GM23338 (cell line): Measurements from ENCODE around the gene DMD. TPM values are rescaled to one million over a fixed set of nuclear protein-coding genes. Genes with fewer than 3 reads are reported as not detected.

Experiments
- ATAC-seq: fragments of 200-7000 bp; cut with Tn5 transposase; 3 replicates; pipeline ENCODE4 v1.9.1; 2020
- DNase-seq: peaks from one replicate; pipeline ENCODE4 v3.0.0-alpha.2; 2015; ENCODE audit warnings: low spot score
- H2AFZ ChIP-seq: fragments of 200-600 bp; sonication (generic); 2 replicates; pipeline ENCODE4 v1.8.0; 2016; ENCODE audit warnings: antibody characterized with exemption, mild to moderate bottlenecking, moderate library complexity
- H3F3A ChIP-seq: fragments of 200-600 bp; sonication (generic); replicated peaks from 2 replicates; pipeline ENCODE4 v1.8.0; 2017; ENCODE audit warnings: antibody characterized with exemption, mixed run types, low read depth
- H3K27ac ChIP-seq: fragments of 200-600 bp; sonication (generic); 2 replicates; pipeline ENCODE4 v1.6.1; 2016; ENCODE audit warnings: low read depth
- H3K27me3 ChIP-seq: fragments of 200-600 bp; sonication (generic); 2 replicates; pipeline ENCODE4 v1.8.0; 2016; ENCODE audit warnings: mild to moderate bottlenecking, mixed run types, moderate library complexity; ENCODE audit not compliant: insufficient read depth
- H3K36me3 ChIP-seq: fragments of 200-600 bp; sonication (generic); 2 replicates; pipeline ENCODE4 v1.8.0; 2016; ENCODE audit warnings: mild to moderate bottlenecking; ENCODE audit not compliant: insufficient read depth
- H3K4me1 ChIP-seq: fragments of 200-600 bp; sonication (generic); 2 replicates; pipeline ENCODE4 v1.8.0; 2016; ENCODE audit warnings: mild to moderate bottlenecking, moderate library complexity; ENCODE audit not compliant: insufficient read depth
- H3K4me2 ChIP-seq: fragments of 200-600 bp; sonication (generic); 2 replicates; pipeline ENCODE4 v1.7.1; 2017; ENCODE audit warnings: mixed run types
- H3K4me3 ChIP-seq: fragments of 200-600 bp; sonication (generic); 2 replicates; pipeline ENCODE4 v1.6.1; 2016; ENCODE audit warnings: mixed run types
- H3K79me2 ChIP-seq: fragments of 200-600 bp; sonication (generic); replicated peaks from 2 replicates; pipeline ENCODE4 v1.8.0; 2017; ENCODE audit warnings: mild to moderate bottlenecking; ENCODE audit not compliant: insufficient read depth
- H3K9me2 ChIP-seq: fragments of 200-600 bp; sonication (generic); 2 replicates; pipeline ENCODE4 v1.8.0; 2017; ENCODE audit not compliant: insufficient read depth
- H4K20me1 ChIP-seq: fragments of 200-600 bp; sonication (generic); replicated peaks from 2 replicates; pipeline ENCODE4 v1.8.0; 2017; ENCODE audit warnings: mild to moderate bottlenecking; ENCODE audit not compliant: insufficient read depth
- H3K27ac Mint-ChIP-seq: 2 replicates; pipeline ENCODE4 v1.8.0; 2020; ENCODE audit warnings: inconsistent platforms, mild to moderate bottlenecking, moderate library complexity, mixed read lengths
- H3K27me3 Mint-ChIP-seq: 3 replicates; pipeline ENCODE4 v1.8.0; 2022; ENCODE audit warnings: low read depth, mild to moderate bottlenecking, moderate library complexity, mixed read lengths, inconsistent platforms; ENCODE audit not compliant: insufficient read depth, poor library complexity
- H3K36me3 Mint-ChIP-seq: 3 replicates; pipeline ENCODE4 v1.8.0; 2021; ENCODE audit warnings: low read depth, mild to moderate bottlenecking, inconsistent platforms, moderate library complexity, mixed read lengths
- H3K4me1 Mint-ChIP-seq: 3 replicates; pipeline ENCODE4 v1.8.0; 2020; ENCODE audit warnings: mild to moderate bottlenecking, inconsistent platforms, mixed read lengths
- H3K4me3 Mint-ChIP-seq: 3 replicates; pipeline ENCODE4 v1.8.0; 2021; ENCODE audit warnings: moderate library complexity, mild to moderate bottlenecking, inconsistent platforms, mixed read lengths
- H3K9me3 Mint-ChIP-seq: 3 replicates; pipeline ENCODE4 v1.8.0; 2020; ENCODE audit warnings: moderate library complexity, mild to moderate bottlenecking, inconsistent platforms, mixed read lengths
- CREB1 ChIP-seq: fragments of 250-450 bp; sonication (Bioruptor Pico); IDR thresholded peaks from 2 replicates; pipeline ENCODE4 v1.5.0; 2020; ENCODE audit warnings: low read depth, mild to moderate bottlenecking, moderate library complexity
- CTCF ChIP-seq, 2 experiments: fragments of 200-600 bp in 1 of 2; sonication (generic) in 1 of 2; conservative IDR thresholded peaks; 2 replicates each; pipeline versions ENCODE4 v1.5.1 to v1.6.1; 2016 to 2017; ENCODE audit warnings: antibody characterized with exemption in 2 of 2, low read depth in 2 of 2, mild to moderate bottlenecking in 2 of 2, moderate library complexity in 1 of 2
- EZH2 ChIP-seq: fragments of 200-600 bp; sonication (generic); IDR thresholded peaks from one replicate; pipeline ENCODE4 v1.8.0; 2017; ENCODE audit warnings: antibody characterized with exemption, mild to moderate bottlenecking, low read depth; ENCODE audit not compliant: unreplicated experiment
- EZH2phosphoT487 ChIP-seq: fragments of 200-600 bp; sonication (generic); IDR thresholded peaks from one replicate; pipeline ENCODE4 v1.8.1; 2018; ENCODE audit warnings: antibody characterized with exemption; ENCODE audit not compliant: unreplicated experiment
- JUNB ChIP-seq: IDR thresholded peaks from one replicate; pipeline ENCODE4 v1.6.1; 2016; ENCODE audit warnings: antibody characterized with exemption; ENCODE audit not compliant: unreplicated experiment
- POLR2AphosphoS5 ChIP-seq: IDR thresholded peaks from 2 replicates; pipeline ENCODE4 v1.6.1; 2016; ENCODE audit warnings: antibody characterized with exemption, low read depth
- STAT1 ChIP-seq: IDR thresholded peaks from one replicate; pipeline ENCODE4 v1.6.1; 2016; ENCODE audit warnings: antibody characterized with exemption; ENCODE audit not compliant: unreplicated experiment
- ZNF114 ChIP-seq: fragments of 250-450 bp; sonication (Bioruptor Pico); IDR thresholded peaks from 2 replicates; pipeline ENCODE4 v1.5.0; 2020; ENCODE audit warnings: mild to moderate bottlenecking, moderate library complexity
- ZNF331 ChIP-seq: fragments of 250-450 bp; sonication (Bioruptor Pico); IDR thresholded peaks from 2 replicates; pipeline ENCODE4 v1.5.0; 2020; ENCODE audit warnings: low read depth, mild to moderate bottlenecking, moderate library complexity
- ZNF462 ChIP-seq: fragments of 250-450 bp; sonication (Bioruptor Pico); IDR thresholded peaks from 2 replicates; pipeline ENCODE4 v1.5.0; 2020; ENCODE audit warnings: mild to moderate bottlenecking, moderate library complexity
- polyA plus RNA-seq: library from polyadenylated mRNA; unstranded; fragments of >200 nt; fragmentation: Nextera tagmentation; extraction: Ambion mirVana; gene quantifications from 2 replicates; pipeline ENCODE4 v1.2.1, GENCODE V29; 2016
- total RNA-seq: library from RNA; depleted of rRNA; stranded (reverse); fragments of >200 nt; shearing (Covaris generic); gene quantifications from 2 replicates; pipeline ENCODE4 v1.2.3, GENCODE V29; 2014

Gene DMD
- total and polyA plus RNA-seq, 2 experiments from 2014 or later: 4.5 to 7.6 TPM

- TF ChIP-seq JUNB: no peak
- TF ChIP-seq CREB1 (CRISPR knock-in tag): no peak
- no peak for TF ChIP-seq EZH2
- TF ChIP-seq ZNF114 (CRISPR knock-in tag): no peak
- no peak for TF ChIP-seq POLR2AphosphoS5
- TF ChIP-seq ZNF331: no peak
- no peak for TF ChIP-seq STAT1
- TF ChIP-seq EZH2phosphoT487: no peak
Observed at GRCh38 chrX:31280580-31280979, 1930.8 kb downstream of the DMD start (continued).

DNA sequence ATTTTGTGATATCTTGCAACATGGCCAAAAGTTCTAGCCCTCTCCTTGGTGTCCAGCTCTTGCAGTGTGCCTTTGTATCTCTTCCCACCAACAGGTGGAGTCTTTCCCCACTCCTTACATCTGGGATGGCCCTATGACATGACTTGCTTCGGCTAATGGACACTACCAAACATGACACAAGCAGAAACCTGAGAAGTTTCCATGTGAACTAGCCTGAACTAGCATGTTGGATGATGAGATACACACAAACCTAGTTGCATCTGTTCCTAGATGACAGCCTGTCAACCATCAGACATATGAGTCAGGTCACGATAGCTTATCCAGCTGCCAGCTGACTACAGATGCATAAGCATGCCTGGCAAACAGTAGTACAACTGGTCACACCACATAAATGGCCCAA is 1932.0 kb downstream of the DMD start:
- Mint-ChIP-seq H3K4me1 (no peaks in the 10 kb centered on the region), H3K27me3 (no peaks in the 10 kb centered on the region), H3K4me3 (no peak overlapping the region), H3K9me3 (no peaks in the 10 kb centered on the region), H3K36me3 (no peaks in the 10 kb centered on the region), H3K27ac (no peak overlapping the region)
- Histone ChIP-seq H3K79me2 (no peaks in the 10 kb centered on the region), H4K20me1 (no peaks in the 10 kb centered on the region), H3K27me3 (no peaks in the 10 kb centered on the region), H3K36me3 (no peaks in the 10 kb centered on the region), H3K4me2 (no peak overlapping the region), H3K4me1 (no peaks in the 10 kb centered on the region), H2AFZ (no peak overlapping the region), H3K4me3 (no peak overlapping the region), H3F3A (no peaks in the 10 kb centered on the region), H3K9me2 (no peaks in the 10 kb centered on the region), H3K27ac (no peak overlapping the region)
- peak; percentile 26 for DNase-seq
- peak; percentile 47 to 68 for TF ChIP-seq CTCF (conservative IDR thresholded peaks at IDR 0.05; ENCODE audit: low read depth in 2 of 2)
- TF ChIP-seq EZH2: no peak
- TF ChIP-seq STAT1: no peak
- ATAC-seq: peak; percentile 60

GRCh38 chrX:31272472-31272775 is 1938.9 kb downstream of the DMD start:
- Mint-ChIP-seq H3K27me3 (peaks cover 1% of the 10 kb centered on the region), H3K36me3 (no peaks in the 10 kb centered on the region), H3K9me3 (no peaks in the 10 kb centered on the region), H3K4me3 (no peak overlapping the region), H3K27ac (no peak overlapping the region), H3K4me1 (peaks cover 15% of the 10 kb centered on the region)
- H3K4me3 ChIP-seq: no peak overlapping the region
- no peaks in the 10 kb centered on the region for H3K9me2 ChIP-seq
- no peaks in the 10 kb centered on the region for H3K36me3 ChIP-seq
- DNase-seq: no peak
- H3K4me1 ChIP-seq: peaks cover 7% of the 10 kb centered on the region; the same call in 1 of the 2 replicates
- H3K27me3 ChIP-seq: no peaks in the 10 kb centered on the region
- ATAC-seq: no peak
- H3F3A ChIP-seq: no peaks in the 10 kb centered on the region
- no peak overlapping the region for H3K27ac ChIP-seq
- no peak overlapping the region for H2AFZ ChIP-seq
- H3K4me2 ChIP-seq: no peak overlapping the region
- no peaks in the 10 kb centered on the region for H3K79me2 ChIP-seq
- no peaks in the 10 kb centered on the region for H4K20me1 ChIP-seq
- TF ChIP-seq CTCF (conservative IDR thresholded peaks at IDR 0.05; ENCODE audit: low read depth in 2 of 2): no peak
- TF ChIP-seq ZNF331: no peak
- no peak for TF ChIP-seq ZNF462 (CRISPR knock-in tag)
- no peak for TF ChIP-seq STAT1
- TF ChIP-seq EZH2phosphoT487: no peak
- no peak for TF ChIP-seq EZH2
